Keratinocyte (primary cell): ENCODE results near the gene SNX21.

Experiments
- CTCF ChIP-seq, 3 experiments: IDR thresholded peaks in 1 of 3; conservative IDR thresholded peaks in 1 of 3; optimal IDR thresholded peaks in 1 of 3; 2 replicates in 2 of 3; 3 replicates in 1 of 3; pipeline versions ENCODE3 to v1.5.1; 2011; ENCODE audit warnings: low read length in 3 of 3, mild to moderate bottlenecking in 3 of 3, moderate library complexity in 2 of 3, control low read depth in 1 of 3, inconsistent platforms in 1 of 3; ENCODE audit not compliant: insufficient read depth in 2 of 3; ENCODE audit errors: extremely low read depth in 1 of 3
- EZH2 ChIP-seq: IDR thresholded peaks from one replicate; pipeline ENCODE4 v1.6.1; 2012; ENCODE audit warnings: inconsistent platforms, mild to moderate bottlenecking, low read length, moderate library complexity

GRCh38 chr20:45863543-45864470 is 30.2 kb downstream of the SNX21 start:
- TF ChIP-seq EZH2 (no peak), CTCF (optimal IDR thresholded peaks at IDR 0.05 in 1 of 3, IDR thresholded peaks at IDR 0.05 in 1 of 3, conservative IDR thresholded peaks at IDR 0.05 in 1 of 3; ENCODE audit: extremely low read depth in 1 of 3, insufficient read depth in 2 of 3, low read length in 3 of 3) (no peak)
